ENCODE data around the gene LYRM2.

Gene LYRM2

GRCh38 chr6:89679215-89680120 is 40.9 kb upstream of the LYRM2 start:
- TF ChIP-seq CTCF (IDR thresholded peaks at IDR 0.05; ENCODE audit: borderline replicate concordance, insufficient read depth, low read depth, low read length), result no peak
- H3K4me3 ChIP-seq (ENCODE audit: low read depth, low read length), result no peak overlapping the region

DNA sequence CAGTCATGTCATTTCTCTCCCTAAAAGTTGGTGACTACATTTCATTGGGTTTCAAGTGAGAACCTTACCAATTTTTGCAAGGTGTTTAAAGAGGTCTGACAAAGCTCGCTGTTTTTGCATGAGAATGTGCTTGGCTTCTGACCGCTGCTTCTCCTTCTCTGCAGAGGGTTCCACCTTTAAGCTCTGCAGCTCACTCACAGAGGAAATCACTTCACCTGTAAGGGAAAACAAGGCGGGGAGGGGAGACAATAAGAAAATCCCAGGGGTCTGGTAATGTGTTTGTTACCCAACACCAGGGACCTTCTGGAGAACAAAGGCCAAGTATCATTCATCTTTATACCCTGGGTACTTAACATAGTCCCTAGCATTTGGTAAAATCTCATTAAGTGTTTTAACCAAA is 40.0 kb upstream of the LYRM2 start:
- no peak for TF ChIP-seq CTCF (IDR thresholded peaks at IDR 0.05; ENCODE audit: borderline replicate concordance, insufficient read depth, low read depth, low read length)
- H3K4me3 ChIP-seq (ENCODE audit: low read depth, low read length), result no peak overlapping the region

DNA sequence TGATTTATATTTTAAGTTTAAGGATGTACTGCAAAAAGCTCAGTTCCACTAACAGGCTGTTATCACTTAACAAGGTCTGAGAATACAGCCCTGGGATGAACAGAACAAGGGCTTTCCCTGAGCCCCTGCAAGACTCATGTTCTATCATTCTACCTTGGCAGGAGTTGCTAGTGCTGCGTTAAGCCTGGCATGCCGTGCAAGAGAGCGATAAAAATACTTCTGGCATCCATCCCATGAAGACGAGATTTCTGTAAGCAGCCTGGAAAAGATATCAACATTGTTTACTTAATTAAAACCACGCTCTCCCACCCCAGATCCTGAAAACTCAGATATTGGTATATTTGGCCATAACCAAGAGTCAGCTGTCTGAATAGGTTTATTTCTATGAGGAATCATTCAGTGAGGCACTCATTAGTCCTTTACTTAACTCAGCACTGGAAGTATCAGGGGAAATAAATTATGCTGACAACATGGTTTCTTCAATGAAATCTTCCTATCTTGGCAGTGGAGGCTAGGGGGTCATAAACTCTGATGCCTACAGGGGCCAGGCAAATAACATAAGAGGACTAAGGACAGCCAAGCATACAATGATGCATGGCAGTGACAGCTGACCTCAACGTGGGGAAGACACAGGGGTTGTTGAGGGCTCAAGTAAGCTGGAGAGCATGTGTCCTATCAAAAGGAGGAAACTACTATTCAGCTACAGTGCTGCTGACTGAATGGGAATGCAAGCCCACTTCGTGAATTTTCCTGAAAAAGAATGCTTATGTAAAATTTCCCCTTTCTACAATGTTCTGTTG is 37.6 kb upstream of the LYRM2 start:
- H3K4me3 ChIP-seq (ENCODE audit: low read depth, low read length), result no peak overlapping the region
- no peak for TF ChIP-seq CTCF (IDR thresholded peaks at IDR 0.05; ENCODE audit: borderline replicate concordance, insufficient read depth, low read depth, low read length)

- H3K4me3 ChIP-seq (ENCODE audit: low read depth, low read length), result no peak overlapping the region
- no peak for TF ChIP-seq CTCF (IDR thresholded peaks at IDR 0.05; ENCODE audit: borderline replicate concordance, insufficient read depth, low read depth, low read length)
Measured at GRCh38 chr6:89670935-89671565, 32.5 kb upstream of the LYRM2 start.

- no peak overlapping the region for H3K4me3 ChIP-seq (ENCODE audit: low read depth, low read length)
- no peak for TF ChIP-seq CTCF (IDR thresholded peaks at IDR 0.05; ENCODE audit: borderline replicate concordance, insufficient read depth, low read depth, low read length)
Measured at GRCh38 chr6:89669002-89669401, 30.5 kb upstream of the LYRM2 start.

DNA sequence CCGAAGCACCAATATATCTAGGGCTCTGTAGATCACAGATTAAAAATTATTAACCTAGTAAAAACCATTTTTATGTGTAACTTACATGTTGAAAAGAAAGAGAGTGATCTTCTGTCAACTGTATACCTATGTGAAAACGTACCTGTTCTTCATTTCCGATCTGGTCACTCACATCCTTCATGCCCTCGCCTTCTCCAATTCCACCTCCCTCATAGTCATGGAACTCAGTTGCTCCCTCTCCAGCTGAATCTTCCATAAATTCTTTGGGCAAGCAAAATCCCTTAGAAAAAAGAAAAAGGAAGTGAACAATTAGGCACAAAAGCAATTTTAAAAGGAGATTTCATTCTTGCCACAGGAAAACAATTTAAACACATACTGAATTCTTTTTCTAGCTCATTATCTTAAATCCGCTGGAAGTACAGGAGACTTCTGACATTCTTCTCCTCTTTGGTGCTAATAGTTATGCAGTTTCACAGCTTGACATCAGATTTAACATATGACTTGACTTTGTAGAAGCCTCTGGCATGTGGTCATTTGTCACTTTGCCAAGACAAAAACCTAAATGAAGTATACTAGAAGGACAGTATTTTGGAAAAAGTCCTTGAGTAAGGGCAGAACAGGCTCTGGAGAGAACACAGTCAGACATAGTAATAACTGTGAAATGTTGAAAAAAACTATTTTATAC is 29.5 kb upstream of the LYRM2 start:
- TF ChIP-seq CTCF (IDR thresholded peaks at IDR 0.05; ENCODE audit: borderline replicate concordance, insufficient read depth, low read depth, low read length), result no peak
- H3K4me3 ChIP-seq (ENCODE audit: low read depth, low read length), result no peak overlapping the region

Measured in GM12875 (cell line).